Left kidney (tissue), 2 donors: ENCODE data around the gene SLC27A1. TPM values are rescaled to one million over a fixed set of nuclear protein-coding genes. Genes with fewer than 3 reads are reported as not detected.
"Not testable (repeated sequence)": the region's sequence is repeated elsewhere in the genome, so short reads cannot be mapped to it uniquely, and the experiment has no call there.

ENCODE experiments used
- DNase-seq: peaks from one replicate; pipeline ENCODE4 v3.0.0-alpha.2; 2013
- polyA plus RNA-seq: library from polyadenylated mRNA; unstranded; fragments of 120-200 nt; gene quantifications from one replicate; pipeline ENCODE4 v1.2.1, GENCODE V29; 2013; ENCODE audit not compliant: insufficient read length

Gene SLC27A1
- polyA plus RNA-seq, 1 donor, result 13.9 TPM

DNA sequence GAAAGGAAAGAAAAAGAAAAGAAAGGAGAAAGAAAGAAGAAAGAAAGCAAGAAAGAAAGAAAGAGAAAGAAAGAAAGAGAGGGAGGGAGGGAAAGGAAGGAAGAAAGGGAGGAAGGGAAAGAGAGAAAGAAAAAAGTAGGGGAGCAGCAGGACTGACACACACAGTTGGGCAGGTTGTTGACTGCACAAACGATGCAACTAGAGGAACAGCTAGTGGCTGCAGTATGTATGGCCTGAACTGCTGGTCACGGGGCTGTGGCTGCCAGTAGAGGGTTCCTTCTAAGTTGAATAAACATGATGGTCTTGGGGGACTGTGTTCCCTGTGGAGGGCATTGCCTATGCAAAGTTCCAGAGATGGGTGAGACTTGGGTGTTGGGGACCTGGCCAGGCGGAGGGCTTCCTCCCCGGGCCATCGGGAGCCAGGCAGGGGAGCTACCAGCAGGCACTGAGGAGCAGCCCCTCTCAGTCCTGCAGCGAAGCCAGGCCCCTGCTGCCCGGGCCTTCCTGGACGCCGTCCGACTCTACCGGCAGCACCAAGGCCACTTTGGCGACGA lies 68.4 kb downstream of the SLC27A1 start:
- DNase-seq, result no peak

DNA sequence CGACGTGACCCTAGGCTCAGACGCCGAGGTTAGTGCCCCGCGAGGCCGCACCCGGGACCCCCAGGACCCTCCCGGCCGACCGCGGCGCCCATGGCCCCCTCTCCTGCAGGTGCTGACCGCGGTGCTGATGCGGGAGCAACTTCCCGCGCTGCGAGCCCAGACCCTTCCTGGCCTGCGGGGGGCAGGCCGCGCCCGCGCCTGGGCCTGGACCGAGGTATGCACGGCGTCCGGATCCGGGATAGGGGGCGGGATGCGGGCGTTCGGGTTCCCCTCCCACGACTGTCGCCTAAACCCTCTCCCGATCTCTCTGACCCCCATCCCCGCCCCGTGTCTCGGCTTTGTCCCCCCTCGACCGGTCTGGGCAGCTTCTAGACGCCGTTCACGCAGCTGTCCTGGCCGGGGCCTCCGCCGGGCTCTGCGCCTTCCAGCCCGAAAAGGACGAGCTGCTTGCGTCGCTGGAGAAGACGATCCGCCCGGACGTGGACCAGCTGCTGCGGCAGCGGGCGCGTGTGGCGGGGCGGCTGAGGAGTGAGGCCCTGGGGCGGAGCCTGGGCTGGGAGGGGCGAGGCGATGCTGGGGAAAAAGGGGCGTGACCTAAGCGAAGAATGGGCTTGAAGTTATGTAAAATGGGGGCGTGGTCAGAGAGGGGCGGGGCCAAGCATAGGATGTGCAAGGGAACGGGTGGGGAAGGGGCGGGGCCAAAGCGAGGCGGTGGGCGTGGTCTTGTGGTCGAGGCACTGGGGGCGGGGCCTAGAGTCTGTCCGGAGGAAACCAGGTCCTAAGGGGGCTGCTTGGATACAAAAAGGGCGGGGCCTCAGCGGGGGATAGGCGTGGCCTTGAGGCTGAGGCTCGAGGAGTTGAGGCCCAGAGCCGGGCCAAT lies 69.2 kb downstream of the SLC27A1 start:
- peak; percentile 75 for DNase-seq

DNA sequence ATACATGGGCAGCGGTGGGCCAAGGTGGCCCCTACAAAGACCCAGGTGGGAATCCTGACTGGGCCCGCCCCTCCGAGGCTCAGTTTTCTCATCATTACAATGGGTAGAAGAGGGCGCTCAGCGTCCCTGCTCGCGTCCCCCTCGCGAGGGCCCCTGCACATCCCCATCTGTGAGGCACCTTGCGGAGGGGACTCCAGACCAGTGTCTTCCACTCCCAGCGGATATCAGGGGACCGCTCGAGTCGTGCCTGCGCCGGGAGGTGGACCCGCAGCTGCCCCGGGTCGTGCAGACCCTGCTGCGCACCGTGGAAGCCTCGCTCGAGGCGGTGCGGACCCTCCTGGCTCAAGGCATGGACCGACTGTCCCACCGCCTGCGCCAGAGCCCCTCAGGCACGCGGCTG lies 69.8 kb downstream of the SLC27A1 start:
- DNase-seq, result no peak

DNA sequence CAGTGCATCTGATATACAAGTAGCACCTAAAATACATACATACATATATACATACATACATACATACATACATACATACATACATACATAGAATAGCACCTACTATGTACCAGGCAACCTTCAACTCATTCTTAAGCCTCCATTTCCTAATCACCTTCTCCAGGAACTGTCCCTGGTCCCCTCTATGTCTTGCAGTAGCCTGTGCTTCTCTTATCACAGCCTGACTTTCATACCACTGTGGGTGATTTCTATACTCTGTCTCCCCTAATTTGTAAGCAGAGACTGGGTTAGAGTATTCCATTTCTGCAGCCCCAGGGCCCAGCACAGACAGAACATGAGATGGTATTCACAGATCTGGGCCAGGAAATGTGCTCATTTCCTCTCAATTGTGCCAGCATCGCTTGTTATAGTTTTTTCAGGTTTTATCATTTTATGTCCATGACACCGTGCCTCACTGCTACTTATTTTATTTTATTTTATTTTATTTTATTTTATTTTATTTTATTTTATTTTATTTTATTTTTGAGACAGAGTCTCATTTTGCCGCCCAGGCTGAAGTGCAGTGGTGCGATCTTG lies 70.9 kb downstream of the SLC27A1 start:
- no peak for DNase-seq

DNA sequence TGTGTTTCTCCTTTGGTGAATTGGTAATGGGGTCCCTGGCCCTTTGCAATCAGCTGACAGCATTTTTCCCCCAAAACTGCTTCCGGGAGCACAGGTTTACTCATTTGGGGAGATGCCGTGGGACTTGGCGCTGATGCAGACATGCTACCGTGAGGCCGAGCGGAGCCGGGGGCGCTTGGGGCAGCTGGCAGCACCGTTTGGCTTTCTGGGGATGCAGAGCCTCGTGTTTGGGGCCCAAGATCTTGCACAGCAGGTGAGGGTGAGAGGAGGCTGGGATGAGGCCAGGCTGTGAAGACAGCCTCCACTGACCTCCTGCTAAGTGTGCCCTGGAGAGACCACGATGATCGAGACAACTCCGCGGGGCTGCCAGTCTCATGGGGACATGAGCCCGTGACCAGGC lies 71.7 kb downstream of the SLC27A1 start:
- no peak for DNase-seq

DNA sequence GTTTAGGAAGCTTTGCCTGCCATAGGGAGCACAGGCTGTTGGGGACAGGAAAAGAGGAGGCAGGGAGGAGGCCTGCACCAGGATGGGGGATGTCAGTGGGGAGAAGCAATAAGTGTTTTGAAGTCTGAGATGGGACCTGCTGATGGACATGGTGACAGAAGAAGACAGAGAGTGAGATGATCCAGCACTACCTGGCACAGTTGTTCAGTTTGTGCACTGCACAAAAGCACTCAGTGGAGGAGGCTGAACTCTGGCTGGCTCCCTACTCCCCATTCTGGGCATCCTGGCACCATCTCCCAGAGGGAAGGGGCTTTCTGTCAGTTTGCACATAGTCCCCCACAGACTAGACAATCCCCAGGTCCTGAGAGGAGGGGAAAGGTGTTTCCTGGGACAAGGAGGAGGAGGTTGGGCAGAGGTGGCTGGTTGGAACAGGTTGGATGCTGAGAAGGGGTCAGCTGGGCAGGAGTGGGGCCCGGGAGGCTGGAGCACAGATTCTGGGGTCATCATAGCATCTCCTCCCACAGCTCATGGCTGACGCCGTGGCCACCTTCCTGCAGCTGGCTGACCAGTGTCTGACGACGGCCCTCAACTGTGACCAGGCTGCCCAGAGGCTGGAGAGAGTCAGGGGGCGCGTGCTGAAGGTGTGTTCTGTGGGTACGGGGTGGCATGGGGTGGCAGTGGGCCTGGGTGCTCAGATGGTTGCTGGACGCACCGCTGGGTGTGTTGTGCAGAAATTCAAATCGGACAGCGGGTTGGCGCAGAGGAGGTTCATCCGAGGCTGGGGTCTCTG lies 72.7 kb downstream of the SLC27A1 start:
- DNase-seq, result no peak

DNA sequence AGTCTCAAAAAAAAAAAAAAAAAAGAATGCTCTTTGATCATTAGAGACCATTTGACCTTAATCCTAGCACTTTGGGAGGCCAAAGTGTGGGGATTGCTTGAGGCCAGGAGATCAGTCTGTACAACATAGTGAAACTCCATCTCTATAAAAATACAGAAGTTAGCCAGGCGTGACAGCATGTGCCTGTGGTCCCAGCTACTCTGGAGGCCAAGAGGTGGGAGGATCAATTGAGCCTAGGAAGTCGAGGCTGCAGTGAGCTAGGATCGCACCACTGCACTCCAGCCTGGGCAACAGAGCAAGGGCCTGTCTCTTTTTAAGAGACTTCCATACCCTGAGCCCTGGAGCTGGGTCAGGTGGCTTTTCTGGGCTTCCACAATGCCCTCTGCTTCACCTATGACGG lies 73.7 kb downstream of the SLC27A1 start:
- no peak for DNase-seq

DNA sequence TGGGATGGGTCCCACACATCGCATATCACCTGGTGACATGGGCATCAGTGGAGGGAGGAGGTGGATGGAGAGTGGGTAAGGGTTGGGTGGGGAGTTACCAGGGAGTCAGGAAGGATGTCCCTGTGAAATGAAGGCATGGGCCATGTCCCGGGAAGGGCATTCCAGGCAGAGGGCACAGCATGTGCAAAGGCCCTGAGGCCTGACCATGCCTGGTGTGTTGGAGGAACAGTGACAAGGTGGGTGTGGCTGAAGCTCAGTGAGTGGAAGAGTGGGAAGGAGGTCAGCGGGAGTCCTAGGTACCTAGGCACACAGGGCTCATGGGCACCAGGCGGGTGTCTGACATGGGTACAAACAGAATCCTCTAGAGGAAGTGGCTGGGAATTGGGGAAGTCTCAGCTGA lies 74.1 kb downstream of the SLC27A1 start:
- DNase-seq, result no peak

DNA sequence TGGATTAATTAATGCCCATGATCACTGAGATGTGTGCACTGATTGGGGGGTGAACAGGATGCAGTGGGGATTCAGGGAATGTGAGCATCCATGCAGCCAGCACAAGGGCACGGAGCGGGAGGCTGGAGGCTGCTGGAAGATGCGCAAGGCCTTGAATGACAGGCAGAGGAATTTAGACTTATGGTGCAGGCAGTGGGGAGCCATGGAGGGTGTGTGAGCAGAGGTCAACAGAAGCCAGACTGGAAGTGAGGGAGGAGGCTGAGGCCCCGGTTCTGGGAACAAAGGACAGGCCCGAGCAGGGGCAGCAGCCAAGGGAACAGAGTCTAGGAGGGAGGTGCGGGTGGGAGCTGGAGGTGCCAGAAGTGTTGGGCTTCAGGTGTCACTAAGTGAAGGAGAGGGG lies 77.8 kb downstream of the SLC27A1 start:
- DNase-seq, result no peak

DNA sequence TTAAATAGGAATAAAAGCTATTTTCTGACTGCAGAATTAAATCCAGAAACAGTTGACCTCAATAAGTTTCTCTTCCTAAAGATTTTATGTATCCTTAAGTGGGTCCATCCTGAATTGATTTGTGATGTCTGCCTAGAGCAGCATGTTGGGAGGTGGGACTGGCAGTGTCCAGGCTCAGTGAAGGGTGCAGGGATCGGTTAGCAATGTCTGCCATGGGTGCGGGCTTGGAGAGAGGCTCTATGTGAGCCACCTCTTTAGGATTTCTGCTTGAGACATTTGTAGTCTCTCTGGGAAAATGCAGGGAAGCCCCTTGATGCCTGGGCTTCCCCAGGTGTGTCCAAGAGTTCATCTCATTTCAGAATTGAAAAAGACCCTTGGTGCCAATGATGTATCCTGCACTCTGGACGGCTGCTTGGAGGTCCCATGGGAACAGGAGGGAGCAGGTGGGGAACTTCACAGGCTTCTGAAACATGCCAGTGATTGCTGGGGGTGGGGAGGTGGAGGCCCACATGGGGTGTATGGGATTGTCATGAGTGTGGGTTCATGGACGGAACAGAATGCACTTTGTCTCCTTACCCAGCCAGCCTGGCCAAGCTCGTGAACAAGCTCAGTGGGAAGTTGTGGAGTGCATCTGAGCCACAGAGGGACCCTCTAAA lies 78.9 kb downstream of the SLC27A1 start:
- no peak for DNase-seq

DNA sequence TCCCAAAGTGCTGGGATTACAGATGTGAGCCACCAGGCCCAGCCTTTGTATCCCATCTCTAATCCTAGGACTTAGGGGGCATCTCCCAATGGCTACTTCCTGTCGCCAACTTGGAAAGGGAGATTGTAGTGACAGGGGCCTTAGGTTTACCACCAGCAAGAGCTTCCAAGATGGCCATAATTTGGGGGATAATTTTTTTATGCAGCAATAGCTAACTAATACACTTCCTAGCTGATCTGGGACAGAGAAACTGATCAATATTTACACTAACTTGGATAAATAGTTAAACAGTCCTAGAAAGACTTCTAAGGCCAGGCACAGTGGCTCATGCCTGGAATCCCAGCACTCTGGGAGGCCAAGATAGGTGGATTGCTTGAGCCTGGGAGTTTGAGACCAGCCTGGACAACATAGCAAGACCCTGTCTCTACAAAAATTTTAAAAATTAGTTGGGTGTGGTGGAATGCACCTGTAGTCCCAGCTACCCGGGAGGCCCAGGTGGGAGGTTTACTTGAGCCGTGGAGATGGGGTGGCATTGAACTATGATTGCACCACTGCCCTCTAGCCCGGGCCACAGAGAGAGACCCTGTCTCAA lies 79.8 kb downstream of the SLC27A1 start:
- DNase-seq, result no peak

DNA sequence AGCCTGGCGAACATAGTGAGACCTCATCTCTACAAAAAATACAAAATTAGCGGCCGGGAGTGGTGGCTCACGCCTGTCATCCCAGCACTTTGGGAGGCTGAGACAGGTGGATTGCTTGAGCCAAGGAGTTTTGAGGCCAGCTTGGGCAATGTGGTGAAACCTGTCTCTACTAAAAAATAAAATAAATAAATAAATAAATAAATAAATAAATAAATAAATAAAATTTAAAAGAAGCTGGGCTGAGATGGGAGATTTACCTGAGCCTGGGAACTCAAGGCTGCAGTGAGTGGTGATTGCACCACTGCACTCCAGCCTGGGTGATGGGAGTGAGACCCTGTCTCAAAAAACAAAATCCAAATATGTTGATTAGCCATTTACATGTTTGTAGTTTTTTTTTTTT lies 82.4 kb downstream of the SLC27A1 start:
- not testable (repeated sequence) for DNase-seq

DNA sequence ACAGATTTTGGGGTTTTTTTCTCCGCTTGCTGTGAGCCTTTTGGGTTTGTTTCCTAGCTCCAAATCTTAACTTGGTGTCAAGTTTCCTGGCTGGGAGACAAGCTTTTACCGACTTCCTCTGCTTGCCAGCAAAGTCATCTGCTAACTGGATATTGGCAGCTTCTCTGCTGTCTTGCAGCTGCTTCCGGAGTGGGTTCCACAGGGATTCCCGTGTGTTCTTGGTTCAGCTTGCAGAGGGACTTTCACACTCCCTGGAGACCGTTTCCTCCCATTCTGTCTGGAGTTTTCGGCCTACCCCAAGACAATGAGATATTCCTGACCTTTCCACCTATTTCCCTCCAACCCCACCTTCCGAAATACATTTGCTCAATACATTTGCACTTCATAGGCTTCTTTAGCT lies 82.9 kb downstream of the SLC27A1 start:
- DNase-seq, result peak; percentile 32

DNA sequence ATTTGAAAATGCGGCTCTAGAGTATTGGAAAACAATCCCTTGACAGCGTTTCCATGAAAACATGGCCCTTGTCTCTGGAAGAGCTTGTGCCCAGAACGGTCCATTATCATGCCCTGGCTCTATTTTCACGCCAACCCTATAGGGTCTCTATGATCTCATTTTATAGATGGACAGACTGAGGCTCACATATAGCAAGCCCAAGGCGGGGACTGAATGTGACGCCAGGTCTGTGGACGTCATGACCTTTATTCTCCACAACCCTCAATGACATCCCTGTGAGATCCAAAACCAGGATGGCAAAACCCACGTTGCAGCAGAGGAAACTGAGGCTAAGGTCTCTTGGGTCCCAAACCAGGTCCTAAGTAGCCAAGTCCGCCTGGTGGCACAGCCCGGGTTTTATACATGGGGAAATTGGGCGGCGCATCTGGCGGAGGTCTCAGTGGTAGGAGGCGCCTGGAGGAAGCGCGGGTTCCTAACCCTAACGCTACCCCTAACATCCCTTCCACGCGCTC lies 84.7 kb downstream of the SLC27A1 start:
- no peak for DNase-seq

DNA sequence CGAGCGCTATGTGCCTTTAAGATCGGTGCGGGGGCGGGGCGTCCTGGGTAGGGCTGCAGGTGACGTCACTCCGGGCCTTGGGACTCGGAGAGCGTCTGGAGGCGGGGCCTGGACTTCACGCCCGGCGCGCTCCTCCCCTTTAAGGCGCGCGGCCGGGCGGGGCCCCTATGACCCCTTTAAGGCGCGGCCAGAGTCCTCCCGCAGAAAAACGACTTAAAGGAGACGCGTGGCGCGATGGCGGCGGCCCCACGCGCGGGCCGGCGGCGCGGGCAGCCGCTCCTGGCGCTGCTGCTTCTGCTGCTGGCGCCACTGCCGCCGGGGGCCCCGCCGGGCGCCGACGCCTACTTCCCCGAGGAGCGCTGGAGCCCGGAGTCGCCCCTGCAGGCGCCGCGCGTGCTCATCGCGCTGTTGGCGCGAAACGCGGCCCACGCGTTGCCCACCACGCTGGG lies 85.2 kb downstream of the SLC27A1 start, which contains the start of gene COLGALT1:
TSS of gene COLGALT1 (plus strand) at position 170 of the 449 bp plus-strand sequence. CDS start at position 235, 65 bp downstream.
- DNase-seq, result peak; percentile 97

Other genes starting within 250 kb of the SLC27A1 start
- gene OCEL1, start 244.3 kb upstream of the SLC27A1 start, polyA plus RNA-seq, result 18.4 TPM
- 33.4 TPM for gene NR2F6, start 224.6 kb upstream of the SLC27A1 start, polyA plus RNA-seq
- gene USHBP1, start 205.8 kb upstream of the SLC27A1 start, polyA plus RNA-seq, result 5.4 TPM
- 98.8 TPM for gene BABAM1, start 203.1 kb upstream of the SLC27A1 start, polyA plus RNA-seq
- gene ANKLE1, start 188.6 kb upstream of the SLC27A1 start, polyA plus RNA-seq, result 1.5 TPM
- 7.2 TPM for gene ABHD8, start 167.1 kb upstream of the SLC27A1 start, polyA plus RNA-seq
- 43.5 TPM for gene MRPL34, start 164.7 kb upstream of the SLC27A1 start, polyA plus RNA-seq
- gene DDA1, start 161.0 kb upstream of the SLC27A1 start, polyA plus RNA-seq, result 29.3 TPM
- gene ANO8, start 135.7 kb upstream of the SLC27A1 start, polyA plus RNA-seq, result 13.3 TPM
- gene GTPBP3, start 133.0 kb upstream of the SLC27A1 start, polyA plus RNA-seq, result 25.1 TPM
- 123 TPM for gene PLVAP, start 93.2 kb upstream of the SLC27A1 start, polyA plus RNA-seq
- 4.5 TPM for gene CCDC194, start 76.3 kb upstream of the SLC27A1 start, polyA plus RNA-seq
- gene BST2, start 64.9 kb upstream of the SLC27A1 start, polyA plus RNA-seq, result 104 TPM
- gene MVB12A, start 50.5 kb upstream of the SLC27A1 start, polyA plus RNA-seq, result 50.5 TPM
- gene TMEM221, start 21.9 kb upstream of the SLC27A1 start, polyA plus RNA-seq, result 2.9 TPM
- gene NXNL1, start 9.6 kb upstream of the SLC27A1 start, polyA plus RNA-seq, result 0.35 TPM
- gene PGLS, start 41.1 kb downstream of the SLC27A1 start, polyA plus RNA-seq, result 54.6 TPM
- 51.0 TPM for gene COLGALT1, start 85.1 kb downstream of the SLC27A1 start, polyA plus RNA-seq
- gene UNC13A, start 217.8 kb downstream of the SLC27A1 start, polyA plus RNA-seq, result 0.33 TPM
- gene MAP1S, start 249.0 kb downstream of the SLC27A1 start, polyA plus RNA-seq, result 28.3 TPM